GM18519 (cell line): ENCODE data around the gene EVI5.

Experiments used
- ATAC-seq: cut with Tn5 transposase; IDR thresholded peaks from one replicate; pipeline ENCODE4 v1.9.1; 2021; ENCODE audit warnings: mild to moderate bottlenecking, moderate library complexity; ENCODE audit not compliant: unreplicated experiment, low FRiP score

The EVI5 gene

GRCh38 chr1:92784639-92785500 is at the start of gene EVI5:
Gene EVI5, minus strand, starts transcription at chr1:92785108. Its CDS starts 48,562 bp downstream, at chr1:92736546.
- ATAC-seq: peak; percentile 88

- no peak for ATAC-seq
Observed at GRCh38 chr1:92834617-92835016, 49.7 kb upstream of the EVI5 start.

DNA sequence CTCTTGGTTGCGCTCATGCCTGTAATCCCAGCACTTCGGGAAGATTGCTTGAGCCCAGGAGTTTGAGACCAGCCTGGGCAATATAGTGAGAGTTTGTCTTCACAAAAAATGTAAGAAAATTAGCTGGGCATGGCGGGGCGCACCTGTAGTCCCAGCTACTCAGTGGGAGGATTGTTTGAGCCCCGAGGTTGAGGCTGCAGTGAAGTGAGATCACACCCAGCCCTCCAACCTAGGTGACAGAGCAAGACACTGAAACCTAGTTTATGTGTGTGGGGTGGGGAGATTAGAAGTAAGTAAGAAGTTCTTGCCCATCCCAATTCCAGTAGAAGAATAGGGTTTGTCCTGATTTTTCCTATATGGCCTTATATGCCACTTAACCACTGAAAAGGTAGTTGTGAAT is 48.9 kb upstream of the EVI5 start:
- ATAC-seq: no peak

DNA sequence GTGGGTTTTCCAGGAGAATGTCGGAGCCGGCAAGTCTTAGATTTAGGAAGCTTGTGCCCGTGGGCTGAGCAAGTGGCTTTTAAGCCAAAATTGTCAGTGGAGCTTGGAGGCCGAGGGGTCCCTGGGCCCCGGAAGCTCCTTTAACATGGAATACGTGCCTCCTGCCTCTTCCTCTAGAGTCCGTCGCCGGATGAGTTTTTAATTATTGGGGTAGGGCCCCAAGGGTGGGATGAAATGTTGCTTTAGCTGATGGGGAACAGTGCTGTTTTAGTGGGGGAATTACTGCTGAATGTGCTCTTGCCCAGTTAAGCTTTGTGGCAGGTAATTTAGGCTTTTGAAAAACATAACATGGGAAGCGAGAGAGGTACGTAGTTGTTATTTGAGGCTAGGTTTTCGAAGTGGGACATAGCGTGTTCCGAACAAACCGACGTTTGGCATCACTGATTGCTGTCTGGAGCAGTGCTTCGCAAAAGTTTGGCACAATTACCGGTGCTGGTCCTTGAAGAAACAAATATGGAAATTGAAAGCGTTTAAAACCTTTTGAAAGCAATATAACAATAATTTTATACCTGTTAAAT is 47.7 kb upstream of the EVI5 start:
- no peak for ATAC-seq

DNA sequence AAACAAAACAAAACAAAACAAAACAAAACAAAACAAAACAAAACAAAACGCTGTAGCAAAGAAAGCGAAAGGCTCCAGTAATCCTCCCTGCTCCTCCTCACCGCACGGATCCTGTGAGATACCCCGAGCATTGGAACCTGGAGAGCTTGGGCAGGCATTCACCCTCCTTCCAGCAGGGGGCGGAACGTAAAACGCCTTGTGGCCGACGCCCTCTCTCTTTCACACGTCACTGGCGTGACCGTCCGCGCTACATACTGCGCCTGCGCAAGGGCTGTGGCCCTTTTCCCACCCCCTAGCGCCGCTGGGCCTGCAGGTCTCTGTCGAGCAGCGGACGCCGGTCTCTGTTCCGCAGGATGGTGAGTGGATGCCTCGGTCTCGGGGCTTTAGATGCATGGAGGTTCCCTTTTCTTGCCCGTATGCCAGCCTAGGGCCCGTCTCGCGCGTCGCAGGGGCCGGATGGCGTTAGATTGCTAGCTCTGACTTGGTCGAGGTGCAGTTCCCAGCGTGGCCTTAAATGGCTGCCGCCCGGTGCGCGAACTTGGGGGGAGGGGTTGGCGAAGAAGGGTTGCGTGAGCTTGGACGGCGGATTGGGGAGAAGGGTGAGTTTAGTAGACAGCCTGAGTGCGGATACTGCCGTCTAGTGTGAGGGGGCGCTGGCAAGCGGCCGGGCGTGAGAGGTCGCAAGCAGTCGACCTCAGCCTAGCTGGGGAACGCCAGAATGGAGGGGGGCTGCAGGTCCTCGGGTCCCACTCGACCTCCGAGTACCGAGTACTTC is 47.0 kb upstream of the EVI5 start, which contains the start of gene RPL5:
Gene RPL5, plus strand, starts transcription at position 279 of the 775 bp plus-strand sequence. Its CDS starts 75 bp downstream, at position 354.
- ATAC-seq: peak; percentile 88

- ATAC-seq: no peak
Observed at GRCh38 chr1:92831368-92831761, 46.5 kb upstream of the EVI5 start.

GRCh38 chr1:92826792-92827191 is 41.9 kb upstream of the EVI5 start:
- no peak for ATAC-seq

GRCh38 chr1:92822879-92823278 is 38.0 kb upstream of the EVI5 start:
- no peak for ATAC-seq

DNA sequence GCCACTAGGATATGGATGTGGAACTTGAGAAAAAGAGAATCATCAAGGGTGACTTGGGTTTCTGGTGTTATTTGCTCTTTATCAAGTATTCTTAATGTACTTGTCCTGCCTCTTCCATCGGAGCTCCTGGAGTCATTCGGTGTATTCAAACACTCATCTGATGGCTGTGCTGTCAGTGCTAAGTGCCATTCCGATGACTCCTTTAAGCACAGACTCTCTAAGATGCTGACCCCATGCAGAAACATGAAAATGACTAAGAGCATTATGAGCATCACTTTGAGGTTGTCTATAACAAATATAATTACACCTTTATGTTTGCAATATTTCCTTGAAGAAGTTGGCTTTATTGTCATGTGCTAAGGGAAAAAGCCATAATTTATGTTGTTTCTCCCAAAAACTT is 35.6 kb upstream of the EVI5 start:
- no peak for ATAC-seq

DNA sequence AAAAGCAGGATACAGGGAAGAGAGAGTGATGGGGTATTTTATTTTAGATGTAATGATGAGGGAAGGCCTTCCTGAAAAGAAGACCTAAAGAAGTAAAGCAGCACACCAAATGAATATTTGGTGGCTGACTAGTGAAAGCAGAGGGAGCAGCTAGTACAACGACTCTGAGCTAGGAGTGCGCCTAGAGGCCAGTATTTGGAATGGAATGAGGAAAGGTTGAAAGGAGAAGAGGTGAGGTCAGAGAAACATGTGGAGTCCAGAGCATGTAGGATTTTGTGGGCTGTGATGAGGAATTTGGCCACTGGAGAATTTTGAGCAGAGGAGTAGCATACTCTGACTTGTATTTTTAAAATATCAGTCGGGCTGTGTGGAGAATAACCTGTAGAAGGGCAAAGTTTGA is 35.1 kb upstream of the EVI5 start:
- no peak for ATAC-seq

- no peak for ATAC-seq
Observed at GRCh38 chr1:92817986-92818764, 33.3 kb upstream of the EVI5 start.

DNA sequence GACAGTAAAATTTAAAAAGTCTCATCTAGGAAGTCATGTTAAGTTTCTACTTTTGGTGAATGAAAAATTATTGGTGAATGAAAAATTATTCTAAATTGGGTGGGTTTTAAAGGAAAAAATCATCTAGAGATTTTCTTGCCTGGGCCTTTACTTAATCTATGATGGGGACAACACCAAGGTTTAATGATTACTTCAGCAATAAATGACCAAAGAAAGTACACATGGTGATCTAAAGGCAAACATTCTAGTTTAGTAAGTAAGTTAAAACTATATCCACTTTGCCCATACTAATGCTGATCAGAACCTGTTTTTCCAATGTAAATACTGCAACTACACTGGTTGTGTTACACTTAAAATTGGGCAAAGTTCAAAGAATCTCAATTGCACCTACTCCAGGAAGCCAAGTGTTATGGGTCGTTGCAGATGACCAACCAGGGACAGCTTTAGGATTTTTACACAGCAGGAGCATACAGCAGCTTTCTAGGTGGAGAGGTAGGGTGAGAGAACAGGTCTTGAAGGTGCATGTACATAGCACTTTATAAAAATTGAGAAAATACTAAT is 32.3 kb upstream of the EVI5 start:
- no peak for ATAC-seq

DNA sequence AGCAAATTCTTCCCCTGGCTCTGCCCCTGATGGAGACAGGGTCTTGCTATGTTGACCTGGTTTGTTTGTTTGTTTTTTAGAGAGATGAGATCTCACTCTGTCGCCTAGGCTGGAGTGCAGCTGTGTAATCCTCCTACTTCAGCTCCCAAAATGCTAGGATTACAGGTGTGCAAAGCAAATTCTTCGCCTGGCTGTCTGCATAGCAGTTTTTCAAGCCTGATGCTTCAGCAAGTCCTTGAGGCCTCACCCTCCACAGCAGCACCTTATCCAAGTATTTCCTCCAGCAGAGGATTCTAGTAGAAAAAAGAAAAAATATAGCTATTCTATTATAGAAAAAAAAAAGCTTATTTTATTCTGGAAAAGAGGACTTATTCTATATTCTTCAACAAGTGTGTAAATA is 31.8 kb upstream of the EVI5 start:
- ATAC-seq: no peak

DNA sequence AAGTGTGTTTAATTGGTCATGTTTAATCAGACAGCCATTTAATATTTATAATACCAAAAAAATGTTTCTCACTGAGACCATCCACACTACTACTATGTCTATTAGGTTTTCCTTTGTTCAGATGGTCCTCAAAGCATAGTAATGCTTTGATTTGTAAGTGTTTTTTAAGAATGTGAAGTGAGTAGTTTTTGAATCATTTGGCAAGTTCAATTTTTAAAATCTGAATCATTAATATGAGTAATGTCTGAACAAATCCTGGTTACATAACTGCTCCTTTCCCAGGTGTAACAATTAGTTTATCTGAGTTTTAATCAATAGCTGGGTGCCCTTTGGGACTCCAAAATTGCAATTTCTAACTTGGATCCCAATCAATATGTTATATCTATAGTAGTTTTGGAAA is 23.5 kb upstream of the EVI5 start:
- no peak for ATAC-seq

- no peak for ATAC-seq
Observed at GRCh38 chr1:92805216-92805615, 20.3 kb upstream of the EVI5 start.

GRCh38 chr1:92804721-92805201 is 19.9 kb upstream of the EVI5 start:
- ATAC-seq: no peak

GRCh38 chr1:92803140-92803887 is 18.4 kb upstream of the EVI5 start:
- ATAC-seq: no peak

DNA sequence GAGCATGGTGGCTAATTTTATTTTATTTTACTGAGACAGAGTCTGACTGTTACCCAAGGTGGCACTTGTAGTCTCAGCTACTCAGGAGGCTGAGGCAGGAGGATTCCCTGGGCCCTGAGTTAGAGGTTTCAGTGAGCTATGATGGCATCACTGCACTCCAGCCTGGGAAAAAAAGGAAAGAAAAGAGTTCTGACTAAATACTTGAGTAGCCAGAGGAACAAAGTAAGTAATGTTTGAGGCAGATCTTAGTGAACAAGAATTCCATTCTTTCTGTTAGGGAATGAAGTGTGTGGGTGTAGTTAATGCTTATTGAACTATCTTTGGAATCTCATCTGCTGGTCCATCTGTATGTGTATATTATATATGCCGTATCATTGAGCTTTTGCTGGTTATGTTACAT is 13.1 kb upstream of the EVI5 start:
- ATAC-seq: no peak

- no peak for ATAC-seq
Observed at GRCh38 chr1:92797297-92797696, 12.4 kb upstream of the EVI5 start.
